Kidney capillary endothelial cell (primary cell): ENCODE results near the gene MEST.
"Not testable (repeated sequence)": the region's sequence is repeated elsewhere in the genome, so short reads cannot be mapped to it uniquely, and the experiment has no call there.

ENCODE experiments used
- DNase-seq: peaks from one replicate; pipeline ENCODE4 v3.0.0-alpha.2; 2018; ENCODE audit warnings: low spot score

Gene MEST

GRCh38 chr7:130491841-130492522, at the start of gene MEST:
Gene MEST, plus strand, starts transcription at chr7:130492085. Its CDS starts 229 bp downstream, at chr7:130492314.
- DNase-seq = no peak

- DNase-seq = no peak
Observed at GRCh38 chr7:130442601-130443000, 49.3 kb upstream of the MEST start.

GRCh38 chr7:130444234-130444633, 47.7 kb upstream of the MEST start:
- DNase-seq = no peak

GRCh38 chr7:130444751-130445407, 47.0 kb upstream of the MEST start:
- DNase-seq = no peak

GRCh38 chr7:130446259-130446658, 45.6 kb upstream of the MEST start:
- no peak for DNase-seq

GRCh38 chr7:130451344-130451743, 40.5 kb upstream of the MEST start:
- DNase-seq = not testable (repeated sequence)

GRCh38 chr7:130452951-130453350, 38.9 kb upstream of the MEST start:
- no peak for DNase-seq

GRCh38 chr7:130454959-130455358, 36.9 kb upstream of the MEST start:
- DNase-seq = no peak

- no peak for DNase-seq
Observed at GRCh38 chr7:130458257-130458656, 33.6 kb upstream of the MEST start.

GRCh38 chr7:130461272-130461671, 30.6 kb upstream of the MEST start:
- DNase-seq = no peak

GRCh38 chr7:130463553-130464434, 28.1 kb upstream of the MEST start:
- DNase-seq = no peak

- no peak for DNase-seq
Observed at GRCh38 chr7:130468612-130469011, 23.3 kb upstream of the MEST start.

- no peak for DNase-seq
Observed at GRCh38 chr7:130471974-130472373, 19.9 kb upstream of the MEST start.

GRCh38 chr7:130473289-130473688, 18.6 kb upstream of the MEST start:
- no peak for DNase-seq

- no peak for DNase-seq
Observed at GRCh38 chr7:130473876-130474275, 18.0 kb upstream of the MEST start.

- DNase-seq = no peak
Observed at GRCh38 chr7:130475776-130476175, 16.1 kb upstream of the MEST start.

- DNase-seq = no peak
Observed at GRCh38 chr7:130476297-130477150, 15.4 kb upstream of the MEST start.

- DNase-seq = no peak
Observed at GRCh38 chr7:130478991-130479390, 12.9 kb upstream of the MEST start.

GRCh38 chr7:130479716-130480400, 12.0 kb upstream of the MEST start:
- DNase-seq = no peak

GRCh38 chr7:130481898-130482297, 10.0 kb upstream of the MEST start:
- DNase-seq = no peak

- no peak for DNase-seq
Observed at GRCh38 chr7:130483031-130483430, 8.9 kb upstream of the MEST start.
